ENCODE data around the gene AKAP5. TPM values are rescaled to one million over a fixed set of nuclear protein-coding genes. Genes with fewer than 3 reads are reported as not detected.
A peak's percentile ranks its signal among the peaks of the same experiment; 100 is the strongest.

AKAP5 gene
- total and polyA plus RNA-seq, 2 donors (not counting 1 experiment from before 2014, with no cell fraction given): 0.17 to 0.19 TPM

- H3K36me3 ChIP-seq (ENCODE audit: control insufficient read depth, insufficient read depth, low read length): peaks cover 11% of the 10 kb centered on the region
These were observed 24.8 kb upstream of the AKAP5 start for GRCh38 chr14:64440494-64440893.

GRCh38 chr14:64442300-64442988, 22.9 kb upstream of the AKAP5 start:
- Histone ChIP-seq H3K36me3 (ENCODE audit: control insufficient read depth, insufficient read depth, low read length) (peaks cover 8% of the 10 kb centered on the region), H3K27ac (ENCODE audit: insufficient read depth, low read length) (no peak overlapping the region)
- no peak for DNase-seq (ENCODE audit: low read depth in 2 of 2)

More at GRCh38 chr14:64440494-64440893, 24.8 kb upstream of the AKAP5 start:
- H3K27ac ChIP-seq (ENCODE audit: insufficient read depth, low read length): no peak overlapping the region
- H2AFZ ChIP-seq (ENCODE audit: low read length): no peak overlapping the region
- TF ChIP-seq EZH2 (IDR thresholded peaks at IDR 0.05; ENCODE audit: low read length, missing control alignments) (no peak), CTCF (conservative IDR thresholded peaks at IDR 0.05 in 1 of 2, IDR thresholded peaks at IDR 0.05 in 1 of 2; ENCODE audit: low read depth in 1 of 2, low read length in 2 of 2) (no peak)
- H4K20me1 ChIP-seq (ENCODE audit: control insufficient read depth, extremely low read depth, insufficient read depth, low read length): no peaks in the 10 kb centered on the region
- H3K4me2 ChIP-seq (ENCODE audit: extremely low read depth, insufficient read depth, low read length): no peak overlapping the region
- DNase-seq (ENCODE audit: low read depth in 2 of 2): peak in 1 of 2 donors; percentile 35
- H3K4me3 ChIP-seq (replicated peaks in 1 of 4; ENCODE audit: control extremely low read depth in 1 of 4, insufficient read depth in 1 of 4, low read depth in 3 of 4, low read length in 4 of 4): no peak overlapping the region
- H3K4me1 ChIP-seq (ENCODE audit: control insufficient read depth, extremely low read depth, insufficient read depth, low read length): peaks cover 9% of the 10 kb centered on the region
- H3K79me2 ChIP-seq (ENCODE audit: control insufficient read depth, insufficient read depth, low read length): no peaks in the 10 kb centered on the region
- no peak overlapping the region for H3K9ac ChIP-seq (ENCODE audit: insufficient read depth, low read length)
- no peaks in the 10 kb centered on the region for H3K27me3 ChIP-seq (ENCODE audit: control insufficient read depth, insufficient read depth, low read length)
- H3K9me3 ChIP-seq (ENCODE audit: control insufficient read depth, insufficient read depth, low read depth, low read length): no peaks in the 10 kb centered on the region

GRCh38 chr14:64444140-64444539, 21.2 kb upstream of the AKAP5 start:
- H3K4me3 ChIP-seq (replicated peaks in 1 of 4; ENCODE audit: control extremely low read depth in 1 of 4, insufficient read depth in 1 of 4, low read depth in 3 of 4, low read length in 4 of 4): no peak overlapping the region
- no peak overlapping the region for H2AFZ ChIP-seq (ENCODE audit: low read length)
- no peak for TF ChIP-seq EZH2 (IDR thresholded peaks at IDR 0.05; ENCODE audit: low read length, missing control alignments)
- no peak for TF ChIP-seq CTCF (conservative IDR thresholded peaks at IDR 0.05 in 1 of 2, IDR thresholded peaks at IDR 0.05 in 1 of 2; ENCODE audit: low read depth in 1 of 2, low read length in 2 of 2)
- no peak overlapping the region for H3K9ac ChIP-seq (ENCODE audit: insufficient read depth, low read length)
- no peaks in the 10 kb centered on the region for H3K27me3 ChIP-seq (ENCODE audit: control insufficient read depth, insufficient read depth, low read length)
- no peak overlapping the region for H3K4me2 ChIP-seq (ENCODE audit: extremely low read depth, insufficient read depth, low read length)
- peaks cover 3% of the 10 kb centered on the region for H3K4me1 ChIP-seq (ENCODE audit: control insufficient read depth, extremely low read depth, insufficient read depth, low read length)
- H3K27ac ChIP-seq (ENCODE audit: insufficient read depth, low read length): no peak overlapping the region
- H3K36me3 ChIP-seq (ENCODE audit: control insufficient read depth, insufficient read depth, low read length): peaks cover 6% of the 10 kb centered on the region
- H3K79me2 ChIP-seq (ENCODE audit: control insufficient read depth, insufficient read depth, low read length): no peaks in the 10 kb centered on the region
- no peak for DNase-seq (ENCODE audit: low read depth in 2 of 2)
- H3K9me3 ChIP-seq (ENCODE audit: control insufficient read depth, insufficient read depth, low read depth, low read length): no peaks in the 10 kb centered on the region
- no peaks in the 10 kb centered on the region for H4K20me1 ChIP-seq (ENCODE audit: control insufficient read depth, extremely low read depth, insufficient read depth, low read length)

More at GRCh38 chr14:64442300-64442988, 22.9 kb upstream of the AKAP5 start:
- TF ChIP-seq CTCF (conservative IDR thresholded peaks at IDR 0.05 in 1 of 2, IDR thresholded peaks at IDR 0.05 in 1 of 2; ENCODE audit: low read depth in 1 of 2, low read length in 2 of 2): no peak
- TF ChIP-seq EZH2 (IDR thresholded peaks at IDR 0.05; ENCODE audit: low read length, missing control alignments): no peak
- no peaks in the 10 kb centered on the region for H3K79me2 ChIP-seq (ENCODE audit: control insufficient read depth, insufficient read depth, low read length)
- no peak overlapping the region for H2AFZ ChIP-seq (ENCODE audit: low read length)
- H3K27me3 ChIP-seq (ENCODE audit: control insufficient read depth, insufficient read depth, low read length): no peaks in the 10 kb centered on the region
- H3K4me1 ChIP-seq (ENCODE audit: control insufficient read depth, extremely low read depth, insufficient read depth, low read length): peaks cover 9% of the 10 kb centered on the region
- H3K9me3 ChIP-seq (ENCODE audit: control insufficient read depth, insufficient read depth, low read depth, low read length): no peaks in the 10 kb centered on the region
- H3K4me3 ChIP-seq (replicated peaks in 1 of 4; ENCODE audit: control extremely low read depth in 1 of 4, insufficient read depth in 1 of 4, low read depth in 3 of 4, low read length in 4 of 4): no peak overlapping the region
- no peak overlapping the region for H3K9ac ChIP-seq (ENCODE audit: insufficient read depth, low read length)
- H3K4me2 ChIP-seq (ENCODE audit: extremely low read depth, insufficient read depth, low read length): no peak overlapping the region
- H4K20me1 ChIP-seq (ENCODE audit: control insufficient read depth, extremely low read depth, insufficient read depth, low read length): no peaks in the 10 kb centered on the region

Measured in fibroblast of lung (primary cell).